Measurements from ENCODE around the gene AHSP.
"Not testable (repeated sequence)": the region's sequence is repeated elsewhere in the genome, so short reads cannot be mapped to it uniquely, and the experiment has no call there.

Gene AHSP

DNA sequence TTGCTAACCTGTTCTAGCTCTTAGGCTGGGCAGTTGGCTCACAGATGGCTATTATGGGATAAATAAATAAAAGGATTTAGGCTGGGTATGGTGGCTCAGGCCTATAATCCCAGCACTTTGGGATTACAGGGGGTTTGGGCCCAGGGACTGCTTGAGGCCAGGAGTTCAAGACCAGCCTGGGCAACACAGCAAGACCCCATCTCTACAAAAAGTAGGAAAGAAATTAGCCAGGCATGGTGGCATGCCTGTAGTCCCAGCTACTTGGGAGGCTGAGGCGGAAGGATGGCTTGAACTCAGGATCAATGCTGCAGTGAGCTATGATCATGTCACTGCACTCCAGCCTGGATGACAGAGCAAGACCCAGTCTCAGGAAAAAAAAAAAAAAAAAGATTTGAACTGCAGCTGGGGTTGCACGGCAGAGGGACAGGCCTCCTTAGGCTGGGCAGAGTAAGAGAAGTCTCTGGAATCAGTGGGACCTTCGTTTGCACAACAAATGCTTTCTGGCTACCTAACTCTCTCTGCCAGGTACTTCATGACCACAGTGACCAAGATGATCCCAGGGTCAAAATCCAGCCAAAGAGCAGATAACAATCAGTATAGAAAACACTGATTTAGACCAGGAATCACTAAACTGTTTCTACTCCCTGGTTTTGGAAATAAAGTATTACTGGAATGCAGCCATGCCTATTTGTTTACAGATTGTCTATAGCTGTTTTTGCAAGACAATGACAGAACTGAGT is 26.3 kb upstream of the AHSP start:
- no peak for DNase-seq (ENCODE audit: low spot score)

DNA sequence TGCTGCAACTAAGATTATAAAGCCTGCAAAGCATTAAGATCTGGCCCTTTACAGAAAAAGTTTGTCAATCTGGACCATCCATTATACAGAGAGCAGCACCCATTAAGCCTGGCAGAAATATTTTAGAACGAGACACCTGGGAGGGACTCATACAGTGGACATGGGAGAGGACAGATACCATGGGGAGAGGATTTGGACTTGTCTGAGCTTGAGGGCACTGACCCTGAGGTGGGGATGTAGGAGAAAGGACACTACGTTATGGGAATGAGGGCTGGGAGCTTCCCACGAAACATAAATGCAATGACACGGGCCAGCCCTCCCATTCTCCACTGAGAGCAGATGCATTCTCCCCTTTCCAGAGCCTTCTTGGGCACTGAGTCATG is 25.7 kb upstream of the AHSP start:
- no peak for DNase-seq (ENCODE audit: low spot score)

DNA sequence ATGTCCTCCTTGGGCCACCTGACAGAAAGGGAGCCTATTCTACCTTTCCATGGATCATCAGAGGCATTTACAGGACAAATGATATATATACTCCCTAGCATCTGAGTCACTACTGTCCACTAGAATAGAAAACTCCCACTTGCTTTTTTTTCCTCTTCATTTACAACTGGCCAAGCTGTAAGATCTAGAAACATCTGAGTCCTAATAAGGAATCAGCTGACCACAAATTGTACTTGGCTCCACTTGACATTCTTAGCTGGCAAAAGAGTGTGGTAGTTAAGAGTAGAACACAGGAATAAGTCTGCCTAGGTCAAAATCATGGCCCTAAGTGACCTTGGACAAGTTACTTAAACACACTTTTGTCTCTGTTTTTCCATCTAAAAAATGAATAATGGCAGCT is 24.7 kb upstream of the AHSP start:
- DNase-seq (ENCODE audit: low spot score): peak; percentile 54

DNA sequence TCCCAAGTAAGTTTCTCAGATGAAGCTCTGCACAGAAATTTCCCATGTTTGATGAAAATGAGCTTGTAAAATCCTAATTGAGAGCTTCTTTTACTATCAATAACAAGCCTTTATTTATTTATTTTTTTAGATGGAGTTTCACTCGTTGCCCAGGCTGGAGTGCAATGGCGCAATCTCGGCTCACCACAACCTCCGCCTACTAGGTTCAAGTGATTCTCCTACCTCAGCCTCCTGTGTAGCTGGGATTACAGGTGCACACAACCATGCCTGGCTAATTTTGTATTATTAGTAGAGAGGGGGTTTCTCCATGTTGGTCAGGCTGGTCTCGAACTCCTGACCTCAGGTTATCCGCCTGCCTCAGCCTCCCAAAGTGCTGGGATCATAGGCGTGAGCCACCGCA is 24.1 kb upstream of the AHSP start:
- not testable (repeated sequence) for DNase-seq (ENCODE audit: low spot score)

GRCh38 chr16:31504159-31504558 is 23.5 kb upstream of the AHSP start:
- no peak for DNase-seq (ENCODE audit: low spot score)

- DNase-seq (ENCODE audit: low spot score): no peak
Observed at GRCh38 chr16:31505483-31505882, 22.2 kb upstream of the AHSP start.

- no peak for DNase-seq (ENCODE audit: low spot score)
Observed at GRCh38 chr16:31507617-31507928, 20.1 kb upstream of the AHSP start.

DNA sequence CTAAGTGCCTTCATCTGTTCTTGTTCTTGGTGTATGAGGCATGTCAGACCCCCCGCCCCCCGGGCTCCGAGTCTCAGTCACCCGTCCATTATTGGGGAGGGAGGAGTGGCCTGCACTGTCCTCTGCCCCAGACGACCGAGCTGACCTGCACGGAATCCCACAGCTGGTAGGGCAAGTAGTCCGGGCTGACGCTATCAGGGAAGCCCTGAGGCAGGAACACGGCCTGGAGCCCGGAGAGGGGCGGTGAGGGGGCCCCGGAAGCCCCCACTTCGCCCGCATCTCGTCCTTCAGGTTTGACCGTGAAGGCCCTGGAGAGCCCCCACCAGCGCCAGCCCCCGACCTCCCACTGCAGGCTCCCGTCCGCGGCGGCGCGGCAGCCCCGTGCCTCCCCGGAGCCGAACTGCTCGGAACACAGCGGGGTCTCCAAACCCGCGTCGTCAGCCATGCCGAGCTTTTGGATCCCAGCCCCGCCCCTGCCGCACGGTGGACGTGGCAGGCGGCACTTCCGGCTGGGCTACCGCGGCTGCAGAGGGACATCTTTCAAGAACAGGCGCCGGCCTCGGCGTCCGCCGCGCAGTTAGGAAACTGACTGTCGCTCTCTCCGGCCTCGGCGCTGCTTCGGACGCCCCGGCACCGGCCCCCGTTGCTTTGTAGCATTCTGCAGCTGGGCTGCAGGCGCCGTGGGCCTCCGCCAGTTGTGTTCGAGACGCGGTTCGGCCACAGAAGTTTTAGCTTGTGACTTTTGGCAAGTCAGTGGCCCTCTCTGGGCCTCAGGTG is 19.6 kb upstream of the AHSP start, which contains the start of gene RUSF1:
TSS of gene RUSF1 (minus strand) at position 463 of the 777 bp plus-strand sequence. CDS start at position 445, 18 bp downstream.
- peak; percentile 94 for DNase-seq (ENCODE audit: low spot score)

- DNase-seq (ENCODE audit: low spot score): peak; percentile 56
Observed at GRCh38 chr16:31508706-31509195, 18.9 kb upstream of the AHSP start.

DNA sequence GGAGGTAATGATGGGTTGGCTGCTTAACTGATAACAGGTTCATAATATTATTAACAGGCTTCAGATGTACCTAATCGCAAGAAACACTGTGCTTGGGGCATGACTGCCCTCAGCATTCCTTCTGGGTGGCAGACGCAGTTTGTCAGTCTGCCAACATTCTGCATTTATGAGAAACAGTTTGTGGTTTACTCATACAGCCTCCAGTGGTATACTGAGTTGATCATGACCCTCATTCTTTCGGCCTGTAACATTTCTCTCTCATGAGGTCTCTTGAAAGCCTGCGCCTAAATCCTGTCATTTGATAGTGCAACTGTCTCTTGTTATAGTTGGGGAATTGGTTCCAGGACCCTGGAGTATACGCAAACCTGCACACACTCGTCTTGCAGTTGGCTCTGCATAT is 14.6 kb upstream of the AHSP start:
- peak; percentile 28 for DNase-seq (ENCODE audit: low spot score)

- no peak for DNase-seq (ENCODE audit: low spot score)
Observed at GRCh38 chr16:31513884-31514283, 13.8 kb upstream of the AHSP start.

DNA sequence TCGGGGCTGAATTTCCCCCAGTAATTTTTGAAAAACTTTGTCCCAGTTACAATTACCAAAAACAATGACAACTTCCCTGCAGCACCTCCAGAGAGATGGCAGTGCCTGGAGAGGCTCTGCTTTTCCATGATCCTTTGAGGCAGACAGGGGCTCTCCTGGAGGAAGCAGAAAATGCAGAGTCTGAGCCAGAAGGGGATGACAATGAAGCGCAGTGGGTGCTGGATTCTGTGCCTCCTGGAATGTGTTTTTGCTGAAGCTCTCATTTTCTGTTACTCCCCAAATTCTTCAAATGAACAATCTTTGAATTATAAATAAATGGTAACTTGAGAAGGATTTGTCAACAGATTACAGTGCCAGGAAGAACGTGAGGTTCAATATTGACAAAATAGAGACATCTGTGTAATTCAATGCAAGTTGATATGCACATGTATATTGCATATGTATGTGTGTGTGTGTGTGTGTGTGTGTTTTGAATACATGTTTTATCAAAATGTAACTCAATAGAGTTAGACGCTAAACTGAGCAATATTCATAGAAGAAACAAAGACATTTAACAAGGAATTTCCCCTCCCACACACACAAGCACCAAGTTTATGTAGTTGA is 9.8 kb upstream of the AHSP start:
- no peak for DNase-seq (ENCODE audit: low spot score)

- no peak for DNase-seq (ENCODE audit: low spot score)
Observed at GRCh38 chr16:31519759-31520431, 7.8 kb upstream of the AHSP start.

DNA sequence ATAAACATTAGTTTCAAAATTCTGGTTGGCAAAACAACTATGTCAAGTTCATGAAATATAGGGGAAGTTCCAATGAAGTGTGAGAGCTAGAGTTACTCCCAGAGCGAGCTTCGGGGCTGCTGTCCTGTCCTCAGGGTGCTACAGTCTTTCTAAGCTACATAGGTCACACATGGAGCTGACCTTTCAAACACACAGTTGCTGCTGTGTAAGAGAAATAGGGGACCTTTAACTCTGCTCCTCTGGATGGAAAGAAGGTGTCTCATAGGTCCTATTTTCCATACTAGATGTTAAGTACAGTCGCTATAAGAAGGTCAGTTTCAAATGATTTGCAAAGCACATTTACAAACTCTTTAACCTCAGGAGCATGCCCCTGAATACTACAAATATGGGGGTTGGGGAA is 6.3 kb upstream of the AHSP start:
- no peak for DNase-seq (ENCODE audit: low spot score)

- no peak for DNase-seq (ENCODE audit: low spot score)
Observed at GRCh38 chr16:31522071-31522470, 5.6 kb upstream of the AHSP start.

DNA sequence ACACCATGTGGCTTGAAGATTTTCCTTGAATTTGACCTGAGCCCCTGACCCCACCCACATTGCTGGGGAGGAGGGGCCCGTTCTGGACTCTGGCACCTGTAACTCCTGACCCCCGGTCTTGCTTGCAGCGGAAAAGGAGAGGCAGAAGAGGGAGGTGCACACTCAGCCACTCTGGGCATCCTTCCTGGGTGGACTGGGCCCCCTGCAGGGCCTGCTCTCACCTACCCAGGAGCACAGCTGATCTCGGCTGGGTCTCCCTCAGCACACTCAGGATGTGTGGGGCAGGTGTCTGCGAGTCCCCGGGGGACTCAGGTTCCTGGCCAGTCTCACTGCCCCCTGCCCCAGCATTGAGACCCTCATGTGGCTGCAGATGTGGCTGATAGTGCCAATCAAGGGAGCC is 3.9 kb upstream of the AHSP start:
- DNase-seq (ENCODE audit: low spot score): not testable (repeated sequence)

DNA sequence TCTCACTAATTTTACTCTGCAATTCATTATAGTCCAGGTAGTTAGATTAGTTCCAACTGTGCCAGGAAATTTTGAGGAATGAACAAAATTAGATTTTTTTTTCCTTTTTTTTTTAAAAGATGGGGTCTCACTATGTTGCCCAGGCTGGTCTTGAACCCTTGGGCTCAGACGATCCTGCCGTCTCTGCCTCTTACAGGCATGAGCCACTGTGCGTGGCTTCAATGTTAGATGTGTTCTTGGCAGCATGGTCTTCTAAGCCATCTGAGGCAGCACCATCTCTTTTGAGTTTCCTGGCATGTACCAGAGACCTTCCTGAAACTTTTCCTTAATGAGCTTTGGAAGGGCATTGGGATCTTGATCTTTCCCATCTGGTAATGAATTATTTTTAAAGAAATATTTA is 2.6 kb upstream of the AHSP start:
- DNase-seq (ENCODE audit: low spot score): no peak

DNA sequence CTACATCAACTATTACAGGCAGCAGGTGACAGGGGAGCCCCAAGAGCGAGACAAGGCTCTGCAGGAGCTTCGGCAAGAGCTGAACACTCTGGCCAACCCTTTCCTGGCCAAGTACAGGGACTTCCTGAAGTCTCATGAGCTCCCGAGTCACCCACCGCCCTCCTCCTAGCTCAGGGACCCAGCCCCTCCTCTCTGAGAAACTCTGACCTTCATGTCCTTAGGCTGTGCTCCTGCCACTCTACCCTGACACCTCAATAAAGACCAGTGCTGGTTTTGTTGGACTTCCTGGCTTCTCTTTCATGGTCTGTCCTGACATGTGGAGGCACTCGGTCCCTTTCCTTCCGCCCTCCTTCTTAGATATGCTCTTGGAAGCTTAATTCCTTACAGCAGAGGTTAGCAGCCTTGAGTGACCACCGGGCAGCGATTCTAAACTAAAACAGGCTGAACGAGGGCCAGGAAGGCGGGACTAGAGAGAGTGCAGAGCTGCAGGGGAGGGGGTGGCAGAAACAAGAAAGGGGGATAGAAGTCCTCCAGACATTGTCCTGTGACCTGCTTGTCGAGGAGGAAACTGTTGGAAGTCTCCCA is 915 bp downstream of the AHSP start:
- DNase-seq (ENCODE audit: low spot score): no peak

DNA sequence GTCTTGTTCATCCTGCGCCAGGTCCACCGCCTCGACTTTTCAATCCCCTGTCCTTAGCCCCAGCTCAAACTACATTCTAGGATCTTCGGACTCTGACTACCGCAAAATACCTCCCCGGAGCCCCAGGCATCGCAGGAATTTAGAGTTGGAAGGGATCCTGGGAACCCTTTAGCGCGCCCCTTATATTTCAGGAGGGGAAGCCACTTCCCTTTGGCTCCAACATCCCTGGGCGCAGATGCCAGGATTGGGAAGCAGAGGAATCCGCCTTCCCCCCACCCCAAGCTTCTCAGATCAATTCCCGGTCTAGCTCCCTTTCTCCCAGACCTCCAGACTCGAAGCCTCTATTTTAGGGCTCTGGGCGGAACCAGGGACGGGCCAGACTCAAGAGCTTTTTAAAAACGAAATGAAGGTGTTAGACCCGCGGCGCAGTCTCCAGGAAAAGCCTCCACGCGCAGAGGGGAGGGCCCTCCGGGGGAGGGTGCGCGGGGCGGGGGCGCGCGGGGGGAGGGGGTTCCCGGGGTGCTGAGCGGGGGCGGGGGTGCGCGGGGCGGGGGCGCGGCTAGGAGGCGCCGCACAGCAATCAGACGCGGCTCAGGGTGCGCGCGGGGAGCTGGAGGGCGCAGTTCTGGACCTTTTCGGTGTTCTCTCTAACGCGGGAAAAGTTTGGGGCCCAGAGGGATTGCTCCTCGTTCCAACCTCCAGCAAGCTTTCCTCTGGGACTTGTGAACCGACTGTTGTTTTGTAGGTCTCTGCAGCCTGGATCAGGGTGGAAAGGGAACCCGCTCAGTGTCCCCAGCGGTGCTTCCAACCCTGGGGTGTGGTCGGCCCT is 1.6 kb downstream of the AHSP start:
- DNase-seq (ENCODE audit: low spot score): peak; percentile 49

DNA sequence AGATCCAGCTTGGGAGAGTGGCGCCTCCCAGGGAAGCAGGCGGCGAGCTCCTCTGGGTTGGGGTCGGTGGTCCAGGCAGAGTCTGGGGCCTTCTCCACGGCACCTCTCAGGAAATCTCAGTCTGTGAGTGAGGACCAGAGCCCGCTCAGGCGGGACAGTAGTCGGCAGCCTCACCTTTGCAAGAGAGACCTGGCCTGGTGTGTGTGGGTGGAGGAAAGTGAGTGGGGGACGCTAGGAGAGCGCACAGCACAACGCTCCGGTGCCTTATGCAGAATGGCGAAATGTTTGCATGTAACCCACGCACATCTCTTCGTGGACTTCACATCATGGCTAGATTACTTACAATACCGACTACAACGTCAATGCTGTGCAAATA is 2.2 kb downstream of the AHSP start:
- DNase-seq (ENCODE audit: low spot score): no peak

GRCh38 chr16:31530405-31530804 is 2.7 kb downstream of the AHSP start:
- no peak for DNase-seq (ENCODE audit: low spot score)
